SK-N-MC (cell line): ENCODE data around the gene CYBA.

Experiments used
- DNase-seq: peaks from one replicate; pipeline ENCODE4 v3.0.0-alpha.2; 2011; ENCODE audit warnings: low read depth, low spot score
- H3K27ac ChIP-seq: fragments of 200-600 bp; sonication (generic); 2 replicates; pipeline ENCODE4 v1.5.1; 2016; ENCODE audit warnings: mixed run types
- H3K36me3 ChIP-seq: fragments of 200-600 bp; sonication (generic); 2 replicates; pipeline ENCODE4 v1.6.1; 2017; ENCODE audit warnings: antibody characterized with exemption, low read length, mixed read lengths; ENCODE audit not compliant: insufficient read depth
- H3K4me3 ChIP-seq: fragments of 200-600 bp; sonication (generic); 2 replicates; pipeline ENCODE4 v1.5.1; 2016
- H3K9ac ChIP-seq: fragments of 200-600 bp; sonication (generic); 2 replicates; pipeline ENCODE4 v1.8.0; 2017; ENCODE audit warnings: mixed run types, mixed read lengths; ENCODE audit not compliant: insufficient read length
- H3K9me3 ChIP-seq: fragments of 200-600 bp; sonication (generic); 2 replicates; pipeline ENCODE4 v1.6.1; 2017; ENCODE audit warnings: low read depth, mild to moderate bottlenecking, antibody characterized with exemption, low read length, moderate library complexity, mixed read lengths
- EZH2 ChIP-seq: fragments of 200-600 bp; sonication (generic); IDR thresholded peaks from one replicate; pipeline ENCODE4 v1.6.1; 2017; ENCODE audit warnings: antibody characterized with exemption
- FOXP2 ChIP-seq: optimal IDR thresholded peaks from 2 replicates; pipeline ENCODE3; 2011; ENCODE audit warnings: mild to moderate bottlenecking, moderate library complexity; ENCODE audit not compliant: insufficient read depth; ENCODE audit errors: extremely low read length, control extremely low read depth
- POLR2AphosphoS5 ChIP-seq: IDR thresholded peaks from 2 replicates; pipeline ENCODE4 v1.6.1; 2012; ENCODE audit warnings: mild to moderate bottlenecking, low read depth, low read length, borderline replicate concordance

The CYBA gene

GRCh38 chr16:88645941-88646340 lies 4.9 kb downstream of the CYBA start:
- TF ChIP-seq FOXP2 (no peak), EZH2 (no peak), POLR2AphosphoS5 (no peak)
- Histone ChIP-seq H3K9me3 (no peaks in the 10 kb centered on the region), H3K4me3 (no peak overlapping the region), H3K9ac (no peak overlapping the region), H3K27ac (no peak overlapping the region), H3K36me3 (no peaks in the 10 kb centered on the region)
- DNase-seq: no peak

GRCh38 chr16:88645455-88645854 lies 5.4 kb downstream of the CYBA start:
- no peak overlapping the region for H3K4me3 ChIP-seq
- no peak overlapping the region for H3K27ac ChIP-seq
- no peaks in the 10 kb centered on the region for H3K36me3 ChIP-seq
- H3K9me3 ChIP-seq: no peaks in the 10 kb centered on the region
- H3K9ac ChIP-seq: no peak overlapping the region
- no peak for TF ChIP-seq EZH2
- TF ChIP-seq POLR2AphosphoS5: no peak
- no peak for TF ChIP-seq FOXP2
- DNase-seq: no peak

- no peak overlapping the region for H3K27ac ChIP-seq
- DNase-seq: no peak
- no peak overlapping the region for H3K9ac ChIP-seq
- no peak for TF ChIP-seq FOXP2
- TF ChIP-seq POLR2AphosphoS5: no peak
- TF ChIP-seq EZH2: no peak
- no peaks in the 10 kb centered on the region for H3K36me3 ChIP-seq
- H3K4me3 ChIP-seq: no peak overlapping the region
- no peaks in the 10 kb centered on the region for H3K9me3 ChIP-seq
These were observed 7.3 kb downstream of the CYBA start for GRCh38 chr16:88643644-88643932.

- Histone ChIP-seq H3K4me3 (no peak overlapping the region), H3K9me3 (no peaks in the 10 kb centered on the region), H3K27ac (no peak overlapping the region), H3K36me3 (no peaks in the 10 kb centered on the region), H3K9ac (no peak overlapping the region)
- DNase-seq: no peak
- TF ChIP-seq EZH2 (no peak), POLR2AphosphoS5 (no peak), FOXP2 (no peak)
These were observed 7.8 kb downstream of the CYBA start for GRCh38 chr16:88642881-88643643.

GRCh38 chr16:88640498-88641247 lies 10.2 kb downstream of the CYBA start:
- Histone ChIP-seq H3K9me3 (no peaks in the 10 kb centered on the region), H3K36me3 (no peaks in the 10 kb centered on the region)
- DNase-seq: no peak

GRCh38 chr16:88640039-88640495 lies 10.8 kb downstream of the CYBA start:
- H3K9ac ChIP-seq: no peak overlapping the region
- H3K4me3 ChIP-seq: no peak overlapping the region
- no peaks in the 10 kb centered on the region for H3K9me3 ChIP-seq
- no peak for TF ChIP-seq FOXP2
- TF ChIP-seq EZH2: no peak
- no peak for TF ChIP-seq POLR2AphosphoS5
- no peaks in the 10 kb centered on the region for H3K36me3 ChIP-seq
- no peak overlapping the region for H3K27ac ChIP-seq
- no peak for DNase-seq

More at GRCh38 chr16:88640498-88641247, 10.2 kb downstream of the CYBA start:
- H3K4me3 ChIP-seq: no peak overlapping the region
- H3K27ac ChIP-seq: no peak overlapping the region
- H3K9ac ChIP-seq: no peak overlapping the region
- TF ChIP-seq POLR2AphosphoS5 (no peak), EZH2 (no peak)

GRCh38 chr16:88639231-88640038 lies 11.4 kb downstream of the CYBA start:
- Histone ChIP-seq H3K4me3 (no peak overlapping the region), H3K27ac (no peak overlapping the region), H3K36me3 (no peaks in the 10 kb centered on the region), H3K9ac (no peak overlapping the region), H3K9me3 (no peaks in the 10 kb centered on the region)
- DNase-seq: no peak
- TF ChIP-seq POLR2AphosphoS5: no peak
- no peak for TF ChIP-seq FOXP2
- no peak for TF ChIP-seq EZH2

- no peaks in the 10 kb centered on the region for H3K9me3 ChIP-seq
- TF ChIP-seq EZH2 (no peak), FOXP2 (no peak), POLR2AphosphoS5 (no peak)
- H3K27ac ChIP-seq: no peak within 1 kb of the TSS
- no peaks in the 10 kb centered on the region for H3K36me3 ChIP-seq
- no peak within 1 kb of the TSS for H3K9ac ChIP-seq
- no peak for DNase-seq
- no peak within 1 kb of the TSS for H3K4me3 ChIP-seq
These were observed 12.3 kb downstream of the CYBA start, which contains the start of gene IL17C for GRCh38 chr16:88638323-88639230. Gene IL17C, plus strand, starts transcription at chr16:88638572. Its CDS starts 70 bp downstream, at chr16:88638642.
